AG09319 (cell line): Measurements from ENCODE around the gene FRMD4B.
A peak's percentile ranks its signal among the peaks of the same experiment; 100 is the strongest.

Experiments used
- DNase-seq: peaks from one replicate; pipeline ENCODE4 v3.0.0-alpha.2; 2010; ENCODE audit warnings: low read depth; ENCODE audit errors: extremely low read depth
- CTCF ChIP-seq: IDR thresholded peaks from 2 replicates; pipeline ENCODE4 v1.5.1; 2011; ENCODE audit warnings: low read depth, mild to moderate bottlenecking, inconsistent platforms, low read length, moderate library complexity

The FRMD4B gene

GRCh38 chr3:69425249-69425648 is 39.4 kb upstream of the FRMD4B start:
- no peak for DNase-seq

GRCh38 chr3:69423463-69424155 is 37.7 kb upstream of the FRMD4B start:
- TF ChIP-seq CTCF, result no peak
- no peak for DNase-seq

More at GRCh38 chr3:69425249-69425648, 39.4 kb upstream of the FRMD4B start:
- peak; percentile 43 for TF ChIP-seq CTCF

GRCh38 chr3:69422751-69423150 is 36.9 kb upstream of the FRMD4B start:
- TF ChIP-seq CTCF, result no peak
- DNase-seq, result no peak

GRCh38 chr3:69420781-69421520 is 35.1 kb upstream of the FRMD4B start:
- no peak for TF ChIP-seq CTCF
- DNase-seq, result no peak

GRCh38 chr3:69419276-69419675 is 33.4 kb upstream of the FRMD4B start:
- no peak for TF ChIP-seq CTCF
- DNase-seq, result no peak

GRCh38 chr3:69417541-69418078 is 31.7 kb upstream of the FRMD4B start:
- TF ChIP-seq CTCF, result no peak
- no peak for DNase-seq
